Endothelial cell of umbilical vein (primary cell): Measurements from ENCODE around the gene PPIA. TPM values are rescaled to one million over a fixed set of nuclear protein-coding genes. Genes with fewer than 3 reads are reported as not detected.

Source experiments
- BruUV-seq: library from RNA; stranded (reverse); fragments of 400-500 nt; replicated peaks from 2 replicates; lab custom pipeline; 2021; lab: Mats Ljungman, UMichigan
- CTCF ChIA-PET: fragments of 300-600, 350-600 bp; sonication (Branson Sonifier 250); formaldehyde crosslinking; loops from one replicate; lab custom pipeline; 2021; ENCODE audit warnings: antibody characterized with exemption, inconsistent platforms; lab: Charles Lee
- POLR2A ChIA-PET: fragments of 300-600, 350-600 bp; sonication (Branson Sonifier 250); formaldehyde crosslinking; loops from one replicate; lab custom pipeline; 2021; ENCODE audit warnings: antibody characterized with exemption, inconsistent platforms; lab: Charles Lee
- DNase-seq: peaks from one replicate; pipeline ENCODE4 v3.0.0-alpha.2; 2011; ENCODE audit warnings: low read depth, low spot score
- FAIRE-seq: peaks from 2 replicates; lab custom pipeline; 2011; peaks lifted over from hg19 to GRCh38; lab: Jason Lieb, UNC
- H2AFZ ChIP-seq: 2 replicates; pipeline ENCODE4 v1.6.0; 2012; ENCODE audit warnings: low read depth, low read length, control low read depth, inconsistent platforms
- H3K27ac ChIP-seq: 2 replicates; pipeline ENCODE4 v1.5.1; 2011; ENCODE audit warnings: low read depth, mild to moderate bottlenecking, control low read depth, low read length, moderate library complexity; ENCODE audit not compliant: insufficient read depth
- H3K27me3 ChIP-seq, 2 experiments: 2 replicates each; pipeline versions ENCODE4 v1.6.0 to v1.6.1; 2011; ENCODE audit warnings: low read length in 2 of 2, mixed read lengths in 1 of 2; ENCODE audit not compliant: control insufficient read depth in 2 of 2, insufficient read depth in 2 of 2
- H3K36me3 ChIP-seq, 2 experiments: 2 replicates in 1 of 2; 3 replicates in 1 of 2; pipeline ENCODE4 v1.5.1; 2011; ENCODE audit warnings: low read length in 2 of 2, mild to moderate bottlenecking in 1 of 2, moderate library complexity in 1 of 2; ENCODE audit not compliant: control insufficient read depth in 2 of 2, insufficient read depth in 2 of 2; ENCODE audit errors: extremely low read depth in 1 of 2
- H3K4me1 ChIP-seq: 3 replicates; pipeline ENCODE4 v1.5.1; 2011; ENCODE audit warnings: mild to moderate bottlenecking, low read length; ENCODE audit not compliant: control insufficient read depth, insufficient read depth; ENCODE audit errors: extremely low read depth
- H3K4me2 ChIP-seq: 2 replicates; pipeline ENCODE4 v1.6.1; 2011; ENCODE audit warnings: low read length, control low read depth, mixed read lengths; ENCODE audit not compliant: insufficient read depth
- H3K4me3 ChIP-seq, 3 experiments: fragments of 200-600 bp in 1 of 3; sonication (generic), shearing (Covaris generic) in 1 of 3; replicated peaks in 1 of 3; 2 replicates each; pipeline ENCODE4 v1.5.1; 2011 to 2016; ENCODE audit warnings: control low read depth in 3 of 3, low read length in 3 of 3, mild to moderate bottlenecking in 2 of 3, inconsistent platforms in 1 of 3, low read depth in 1 of 3, moderate library complexity in 1 of 3; ENCODE audit not compliant: insufficient read depth in 1 of 3
- H3K79me2 ChIP-seq: 2 replicates; pipeline ENCODE4 v1.6.0; 2012; ENCODE audit warnings: low read length, inconsistent platforms; ENCODE audit not compliant: control insufficient read depth, insufficient read depth
- H3K9ac ChIP-seq: replicated peaks from 2 replicates; pipeline ENCODE3; 2011; ENCODE audit warnings: low read length, control low read depth; ENCODE audit not compliant: insufficient read depth; ENCODE audit errors: extremely low read depth
- H3K9me1 ChIP-seq: replicated peaks from 3 replicates; pipeline ENCODE4 v1.6.0; 2011; ENCODE audit warnings: mild to moderate bottlenecking, low read length; ENCODE audit not compliant: control insufficient read depth, insufficient read depth; ENCODE audit errors: extremely low read depth
- H3K9me3 ChIP-seq: replicated peaks from 2 replicates; pipeline ENCODE4 v1.5.1; 2012; ENCODE audit warnings: low read length, inconsistent platforms; ENCODE audit not compliant: control insufficient read depth, insufficient read depth
- H4K20me1 ChIP-seq: replicated peaks from 2 replicates; pipeline ENCODE3; 2011; ENCODE audit warnings: mild to moderate bottlenecking, low read length; ENCODE audit not compliant: control insufficient read depth, insufficient read depth; ENCODE audit errors: extremely low read depth
- MYC ChIP-seq: IDR thresholded peaks from one replicate; pipeline ENCODE4 v1.6.1; 2011; ENCODE audit warnings: mild to moderate bottlenecking, low read depth, low read length
- POLR2A ChIP-seq: IDR thresholded peaks from 2 replicates; pipeline ENCODE4 v1.6.1; 2012; ENCODE audit warnings: low read depth, mild to moderate bottlenecking, control low read depth, low read length
- dilution Hi-C: fragments of 300-500 bp; cut with MboI; formaldehyde crosslinking; loops from one replicate; pipeline ENCODE4 v1.15.0; 2019; ENCODE audit warnings: low sequenced_read_pairs; ENCODE audit not compliant: extremely low pct_ligation_motif_present
- intact Hi-C: fragments of 100-400 bp; cut with micrococcal nuclease; formaldehyde crosslinking; loops from one replicate; pipeline ENCODE4 v1.10.0; 2022
- polyA plus RNA-seq, 4 experiments: library from polyadenylated mRNA; depleted of rRNA in 3 of 4; stranded (reverse) in 3 of 4; unstranded in 1 of 4; fragments of >200 nt; gene quantifications; 2 replicates each; pipeline versions ENCODE4 v1.2.1 to v1.2.3, GENCODE V29; 2011 to 2012; ENCODE audit warnings: missing spikeins in 1 of 4
- total RNA-seq: library from RNA; stranded (reverse); gene quantifications from 2 replicates; pipeline ENCODE4 v1.2.3, GENCODE V29; 2021
- TF ChIP-seq, protein P1 (sequence below): IDR thresholded peaks from 2 replicates; pipeline ENCODE4 v1.6.1; 2011; ENCODE audit not compliant: insufficient read depth, insufficient read length
- TF ChIP-seq, protein P2 (sequence below), 2 donors: IDR thresholded peaks; 1 replicate in 1 of 2; 2 replicates in 1 of 2; pipeline ENCODE4 v1.5.1; 2011; ENCODE audit warnings: low read length in 2 of 2, mild to moderate bottlenecking in 2 of 2, moderate library complexity in 2 of 2, control low read depth in 1 of 2, inconsistent platforms in 1 of 2, low read depth in 1 of 2; ENCODE audit not compliant: insufficient read depth in 1 of 2; ENCODE audit errors: extremely low read depth in 1 of 2

The PPIA gene
- total and polyA plus RNA-seq, 2 donors (not counting 3 experiments of a cell fraction or from before 2014, with no cell fraction given), result 2,602 to 5,159 TPM

DNA sequence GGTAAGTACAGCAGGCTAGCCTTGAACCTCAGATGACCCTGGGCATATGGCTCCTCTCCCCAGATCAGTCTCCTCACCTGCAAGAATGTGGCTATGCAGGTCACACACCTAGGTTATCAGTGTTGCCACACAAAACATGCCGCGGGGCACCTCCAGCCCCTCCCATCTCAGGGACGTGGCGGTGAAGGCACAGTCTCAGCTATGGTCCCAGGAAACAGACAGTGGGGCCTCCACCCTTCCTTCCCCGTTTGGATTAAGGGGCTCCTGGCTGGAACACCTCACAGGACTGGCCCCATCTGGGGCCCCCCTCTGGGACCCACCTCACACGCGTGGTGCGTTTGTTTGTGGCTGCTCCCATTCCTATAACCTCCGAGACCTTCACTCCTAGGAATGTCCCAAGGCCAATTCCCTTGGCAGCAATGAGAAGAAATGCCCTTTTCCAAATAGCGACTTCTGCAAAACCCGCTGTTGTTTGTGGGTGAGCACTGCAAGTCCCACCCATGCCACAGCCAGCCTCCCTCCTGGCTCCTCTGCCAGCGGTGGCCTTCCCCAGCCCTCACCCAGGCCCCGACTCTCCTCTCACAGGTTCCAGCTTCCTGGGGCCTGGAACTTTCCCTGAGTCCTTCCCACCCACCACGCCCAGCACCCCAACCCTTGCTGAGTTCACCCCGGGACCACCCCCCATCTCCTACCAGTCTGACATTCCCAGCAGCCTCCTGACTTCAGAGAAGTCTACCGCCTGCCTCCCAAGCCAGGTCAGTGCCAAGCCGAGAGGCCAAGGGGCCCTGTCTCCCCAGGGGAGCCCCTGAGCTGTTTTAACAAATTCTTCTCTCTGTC lies 30.7 kb upstream of the PPIA start:
- POLR2A ChIA-PET, result no interaction called here

DNA sequence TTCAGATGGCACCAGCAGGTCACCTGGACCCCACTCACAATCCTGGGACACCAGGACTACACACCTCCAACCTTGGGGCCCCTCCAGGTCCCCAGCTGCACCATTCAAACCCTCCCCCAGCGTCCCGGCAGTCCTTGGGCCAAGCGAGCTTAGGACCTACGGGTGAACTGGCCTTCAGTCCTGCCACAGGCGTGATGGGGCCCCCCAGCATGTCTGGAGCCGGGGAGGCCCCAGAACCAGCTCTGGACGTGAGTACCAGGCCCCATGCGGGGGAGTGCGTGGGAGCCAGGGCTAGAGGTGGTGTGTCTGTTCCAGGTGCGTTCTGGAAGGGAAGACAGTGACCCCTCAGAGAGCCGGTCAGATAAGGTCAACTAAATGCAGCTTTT lies 30.1 kb upstream of the PPIA start:
- Histone ChIP-seq H3K4me2 (no peak overlapping the region), H3K9me1 (no peaks in the 10 kb centered on the region), H2AFZ (no peak overlapping the region), H3K9me3 (no peaks in the 10 kb centered on the region), H3K4me3 (no peak overlapping the region), H3K79me2 (no peaks in the 10 kb centered on the region), H3K4me1 (no peaks in the 10 kb centered on the region), H4K20me1 (no peaks in the 10 kb centered on the region), H3K9ac (no peak overlapping the region), H3K27ac (no peak overlapping the region), H3K27me3 (no peaks in the 10 kb centered on the region), H3K36me3 (peaks cover 5 to 58% of the 10 kb centered on the region in 2 experiments)
- intact Hi-C loops (no loop called here), dilution Hi-C loops (no loop called here)
- TF ChIP-seq, protein P1, sequence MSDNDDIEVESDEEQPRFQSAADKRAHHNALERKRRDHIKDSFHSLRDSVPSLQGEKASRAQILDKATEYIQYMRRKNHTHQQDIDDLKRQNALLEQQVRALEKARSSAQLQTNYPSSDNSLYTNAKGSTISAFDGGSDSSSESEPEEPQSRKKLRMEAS, result no peak
- no TSS peak for BruUV-seq
- ChIA-PET POLR2A (no interaction called here), CTCF (interaction anchor here (1.4 kb wide), 1 partner anchor 82 kb away, joined by 6 read pairs; the partner anchor contains the start of gene H2AZ2)
- DNase-seq (no peak), FAIRE-seq (no peak)

More for the DNA sequence above, 30.7 kb upstream of the PPIA start:
- H3K27ac ChIP-seq, result no peak overlapping the region
- no peaks in the 10 kb centered on the region for H3K4me1 ChIP-seq
- FAIRE-seq (no peak), DNase-seq (no peak)
- no peak overlapping the region for H3K9ac ChIP-seq
- CTCF ChIA-PET, result interaction anchor here (1.4 kb wide), 1 partner anchor 82 kb away, joined by 6 read pairs; the partner anchor contains the start of gene H2AZ2
- H2AFZ ChIP-seq, result no peak overlapping the region
- no peaks in the 10 kb centered on the region for H3K9me3 ChIP-seq
- H3K4me3 ChIP-seq, result no peak overlapping the region
- H3K4me2 ChIP-seq, result no peak overlapping the region
- TF ChIP-seq POLR2A (no peak), MYC (no peak)
- TF ChIP-seq, protein P2, sequence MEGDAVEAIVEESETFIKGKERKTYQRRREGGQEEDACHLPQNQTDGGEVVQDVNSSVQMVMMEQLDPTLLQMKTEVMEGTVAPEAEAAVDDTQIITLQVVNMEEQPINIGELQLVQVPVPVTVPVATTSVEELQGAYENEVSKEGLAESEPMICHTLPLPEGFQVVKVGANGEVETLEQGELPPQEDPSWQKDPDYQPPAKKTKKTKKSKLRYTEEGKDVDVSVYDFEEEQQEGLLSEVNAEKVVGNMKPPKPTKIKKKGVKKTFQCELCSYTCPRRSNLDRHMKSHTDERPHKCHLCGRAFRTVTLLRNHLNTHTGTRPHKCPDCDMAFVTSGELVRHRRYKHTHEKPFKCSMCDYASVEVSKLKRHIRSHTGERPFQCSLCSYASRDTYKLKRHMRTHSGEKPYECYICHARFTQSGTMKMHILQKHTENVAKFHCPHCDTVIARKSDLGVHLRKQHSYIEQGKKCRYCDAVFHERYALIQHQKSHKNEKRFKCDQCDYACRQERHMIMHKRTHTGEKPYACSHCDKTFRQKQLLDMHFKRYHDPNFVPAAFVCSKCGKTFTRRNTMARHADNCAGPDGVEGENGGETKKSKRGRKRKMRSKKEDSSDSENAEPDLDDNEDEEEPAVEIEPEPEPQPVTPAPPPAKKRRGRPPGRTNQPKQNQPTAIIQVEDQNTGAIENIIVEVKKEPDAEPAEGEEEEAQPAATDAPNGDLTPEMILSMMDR (IDR thresholded peaks at IDR 0.05; ENCODE audit: extremely low read depth in 1 of 2, insufficient read depth in 1 of 2, low read depth in 1 of 2, low read length in 2 of 2), result no peak
- peaks cover 5 to 64% of the 10 kb centered on the region in 2 experiments for H3K36me3 ChIP-seq
- no peaks in the 10 kb centered on the region for H3K79me2 ChIP-seq
- dilution Hi-C loops (no loop called here), intact Hi-C loops (no loop called here)
- no TSS peak for BruUV-seq
- H3K9me1 ChIP-seq, result no peaks in the 10 kb centered on the region
- no peaks in the 10 kb centered on the region for H3K27me3 ChIP-seq
- H4K20me1 ChIP-seq, result no peaks in the 10 kb centered on the region
